DOHH2 (cell line): ENCODE measurements around the gene OR2L2.

Experiments used
- H3F3A ChIP-seq: fragments of 200-600 bp; sonication (generic), shearing (Covaris generic); 2 replicates; pipeline ENCODE4 v1.6.0; 2016; ENCODE audit warnings: antibody characterized with exemption, mild to moderate bottlenecking; ENCODE audit not compliant: control insufficient read depth, insufficient read depth
- H3K27ac ChIP-seq: fragments of 200-600 bp; sonication (generic); 2 replicates; pipeline ENCODE4 v1.5.1; 2014; ENCODE audit warnings: low read depth, mild to moderate bottlenecking, low read length, moderate library complexity
- H3K27me3 ChIP-seq: fragments of 200-600 bp; sonication (generic); 2 replicates; pipeline ENCODE4 v1.6.1; 2014; ENCODE audit warnings: mild to moderate bottlenecking, low read length, mixed read lengths; ENCODE audit not compliant: control insufficient read depth
- H3K36me3 ChIP-seq: fragments of 200-600 bp; sonication (generic); 2 replicates; pipeline ENCODE4 v1.6.1; 2014; ENCODE audit warnings: mild to moderate bottlenecking, low read length, moderate library complexity, mixed read lengths; ENCODE audit not compliant: control insufficient read depth
- H3K4me1 ChIP-seq: fragments of 200-600 bp; sonication (generic); 2 replicates; pipeline ENCODE4 v1.6.1; 2014; ENCODE audit warnings: mild to moderate bottlenecking, low read length, mixed read lengths; ENCODE audit not compliant: control insufficient read depth
- H3K4me2 ChIP-seq: fragments of 200-600 bp; sonication (generic); 2 replicates; pipeline ENCODE4 v1.6.0; 2014; ENCODE audit warnings: mild to moderate bottlenecking, low read length, moderate library complexity
- H3K4me3 ChIP-seq: fragments of 200-600 bp; sonication (generic); 2 replicates; pipeline ENCODE4 v1.5.1; 2014; ENCODE audit warnings: mild to moderate bottlenecking, low read length, mixed read lengths
- H3K79me2 ChIP-seq: fragments of 200-600 bp; sonication (generic); 2 replicates; pipeline ENCODE4 v1.6.1; 2014; ENCODE audit warnings: mild to moderate bottlenecking, low read length, mixed read lengths; ENCODE audit not compliant: control insufficient read depth
- H3K9me2 ChIP-seq: fragments of 200-600 bp; sonication (generic); replicated peaks from 2 replicates; pipeline ENCODE4 v1.6.1; 2014; ENCODE audit warnings: mild to moderate bottlenecking, low read length, mixed read lengths; ENCODE audit not compliant: control insufficient read depth
- H3K9me3 ChIP-seq: fragments of 200-600 bp; sonication (generic); 2 replicates; pipeline ENCODE4 v1.6.1; 2014; ENCODE audit warnings: antibody characterized with exemption, low read length, mixed read lengths; ENCODE audit not compliant: control insufficient read depth, insufficient read depth
- H4K20me1 ChIP-seq: fragments of 200-600 bp; sonication (generic); 2 replicates; pipeline ENCODE4 v1.6.0; 2014; ENCODE audit warnings: low read depth, mild to moderate bottlenecking, antibody characterized with exemption, low read length, moderate library complexity; ENCODE audit not compliant: control insufficient read depth, insufficient read depth
- CTCF ChIP-seq: fragments of 200-600 bp; sonication (generic); IDR thresholded peaks from one replicate; pipeline ENCODE4 v1.5.1; 2014; ENCODE audit warnings: antibody characterized with exemption, mild to moderate bottlenecking, low read depth, low read length; ENCODE audit not compliant: poor library complexity, severe bottlenecking
- EZH2phosphoT487 ChIP-seq: fragments of 200-600 bp; sonication (generic); IDR thresholded peaks from 2 replicates; pipeline ENCODE4 v1.6.1; 2017; ENCODE audit warnings: borderline replicate concordance, mild to moderate bottlenecking, antibody characterized with exemption, low read length, moderate library complexity, mixed read lengths

Gene OR2L2

DNA sequence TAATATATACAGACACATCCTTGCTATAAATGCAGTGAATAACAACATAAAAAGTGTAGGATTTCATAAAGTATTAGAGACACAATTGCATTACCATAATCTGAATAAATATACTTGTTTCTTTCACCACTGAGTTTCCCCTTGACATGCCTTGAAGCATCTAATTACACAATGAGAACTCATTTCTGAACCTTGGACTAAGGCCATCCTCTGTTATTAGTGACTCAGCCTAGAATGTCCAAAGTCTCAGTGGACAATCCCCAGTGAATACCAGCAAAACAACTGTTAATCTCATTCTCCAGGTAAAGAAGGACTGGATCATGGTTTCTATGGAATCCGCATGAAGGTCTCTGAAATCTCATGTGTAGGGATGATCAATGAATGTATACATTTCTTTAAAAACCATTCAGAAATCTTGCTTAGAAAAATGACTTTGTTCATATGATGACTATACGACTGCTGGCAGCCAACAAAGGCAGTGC is 16.6 kb upstream of the OR2L2 start, which contains the start of gene OR2L5:
Gene OR2L5 (plus strand): TSS at position 432 of the 482 bp plus-strand sequence. CDS start 8,288 bp downstream, outside the sequence.
- H3K27ac ChIP-seq, result no peak within 1 kb of the TSS
- no peaks in the 10 kb centered on the region for H4K20me1 ChIP-seq
- H3K27me3 ChIP-seq, result no peaks in the 10 kb centered on the region
- no peaks in the 10 kb centered on the region for H3K9me2 ChIP-seq
- H3K36me3 ChIP-seq, result no peaks in the 10 kb centered on the region
- no peak for TF ChIP-seq EZH2phosphoT487
- no peak for TF ChIP-seq CTCF
- H3K79me2 ChIP-seq, result no peaks in the 10 kb centered on the region
- peaks cover 4% of the 10 kb centered on the region; the same call in 1 of the 2 replicates for H3K9me3 ChIP-seq
- no peaks in the 10 kb centered on the region for H3K4me1 ChIP-seq
- no peaks in the 10 kb centered on the region for H3F3A ChIP-seq
- no peak within 1 kb of the TSS for H3K4me2 ChIP-seq
- no peak within 1 kb of the TSS for H3K4me3 ChIP-seq

DNA sequence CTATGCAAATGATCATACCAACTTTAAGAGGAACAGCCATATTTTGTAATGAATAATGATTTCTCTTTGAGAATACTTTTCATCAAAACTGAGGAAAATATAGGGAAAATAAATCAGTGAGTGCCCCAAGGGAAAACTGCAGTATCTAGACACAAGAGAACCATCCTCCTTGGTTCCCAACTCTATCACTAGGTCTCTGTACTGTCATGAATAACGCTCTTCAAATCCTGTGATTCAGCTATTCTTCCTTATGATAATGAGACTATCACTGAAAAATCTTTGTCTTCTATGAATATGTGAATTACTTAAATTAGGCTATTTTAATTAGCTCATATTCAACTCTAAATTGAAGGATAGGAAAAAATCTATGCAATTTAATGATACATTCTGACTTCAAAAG is 14.1 kb upstream of the OR2L2 start:
- no peaks in the 10 kb centered on the region for H3K79me2 ChIP-seq
- no peaks in the 10 kb centered on the region for H3K9me2 ChIP-seq
- no peaks in the 10 kb centered on the region for H3K36me3 ChIP-seq
- H3K4me3 ChIP-seq, result no peak overlapping the region
- no peak overlapping the region for H3K27ac ChIP-seq
- H3F3A ChIP-seq, result no peaks in the 10 kb centered on the region
- H3K27me3 ChIP-seq, result no peaks in the 10 kb centered on the region
- H3K4me2 ChIP-seq, result no peak overlapping the region
- H4K20me1 ChIP-seq, result no peaks in the 10 kb centered on the region
- TF ChIP-seq EZH2phosphoT487, result no peak
- TF ChIP-seq CTCF, result no peak
- H3K4me1 ChIP-seq, result no peaks in the 10 kb centered on the region
- no peaks in the 10 kb centered on the region for H3K9me3 ChIP-seq

DNA sequence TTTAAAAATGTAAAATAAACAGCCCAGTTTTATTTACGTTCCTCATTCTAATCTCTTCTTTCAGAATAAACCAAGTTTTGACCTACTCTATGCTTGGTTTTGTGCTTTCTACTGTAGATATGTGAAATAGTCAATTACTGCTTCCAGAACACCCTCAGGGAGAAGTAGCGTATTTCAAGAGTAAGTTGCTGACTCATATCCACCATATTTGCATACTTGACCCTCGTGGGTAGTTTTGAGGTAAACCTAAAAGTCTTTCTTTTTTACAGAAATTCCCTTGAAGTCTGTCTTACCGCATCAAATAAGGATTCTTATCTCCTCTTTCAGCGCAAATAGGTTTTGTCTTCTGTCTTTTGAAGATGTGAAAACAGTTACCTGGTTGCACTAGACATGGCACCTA is 15.3 kb downstream of the OR2L2 start:
- Histone ChIP-seq H3F3A (no peaks in the 10 kb centered on the region), H3K4me2 (no peak overlapping the region), H3K79me2 (no peaks in the 10 kb centered on the region), H3K27me3 (no peaks in the 10 kb centered on the region), H3K9me2 (no peaks in the 10 kb centered on the region; the same call in 1 of the 2 replicates), H3K36me3 (no peaks in the 10 kb centered on the region), H4K20me1 (no peaks in the 10 kb centered on the region), H3K27ac (no peak overlapping the region), H3K9me3 (no peaks in the 10 kb centered on the region), H3K4me1 (no peaks in the 10 kb centered on the region), H3K4me3 (no peak overlapping the region)
- TF ChIP-seq EZH2phosphoT487, result no peak
- TF ChIP-seq CTCF, result no peak
